Stimulated activated CD8-positive, alpha-beta memory T cell treated with anti-CD3 and anti-CD28 coated beads, Interleukin-15, amount 100 ng/mL, for 24 hours (primary cell): ENCODE measurements around the gene FAM180B.
"Not testable (repeated sequence)": the region's sequence is repeated elsewhere in the genome, so short reads cannot be mapped to it uniquely, and the experiment has no call there.

Source experiments
- DNase-seq: peaks from one replicate; pipeline ENCODE4 v3.0.0-alpha.2; 2020; ENCODE audit warnings: low read depth

Gene FAM180B

GRCh38 chr11:47595029-47595428, 8.6 kb downstream of the FAM180B start:
- no peak for DNase-seq

- no peak for DNase-seq
These were observed 9.5 kb downstream of the FAM180B start for GRCh38 chr11:47595967-47596366.

GRCh38 chr11:47599902-47600301, 13.4 kb downstream of the FAM180B start:
- DNase-seq = no peak

- DNase-seq = no peak
These were observed 16.8 kb downstream of the FAM180B start for GRCh38 chr11:47603295-47603694.

GRCh38 chr11:47605921-47606320, 19.4 kb downstream of the FAM180B start:
- DNase-seq = no peak

GRCh38 chr11:47606731-47607130, 20.3 kb downstream of the FAM180B start:
- DNase-seq = no peak

GRCh38 chr11:47607380-47607779, 20.9 kb downstream of the FAM180B start:
- no peak for DNase-seq

- DNase-seq = no peak
These were observed 23.2 kb downstream of the FAM180B start for GRCh38 chr11:47609675-47610074.

GRCh38 chr11:47611348-47611794, 24.9 kb downstream of the FAM180B start:
- DNase-seq = no peak

GRCh38 chr11:47615249-47615648, 28.8 kb downstream of the FAM180B start:
- DNase-seq = no peak

- DNase-seq = no peak
These were observed 30.4 kb downstream of the FAM180B start for GRCh38 chr11:47616726-47617416.

GRCh38 chr11:47617417-47617809, 30.9 kb downstream of the FAM180B start:
- DNase-seq = no peak

GRCh38 chr11:47620836-47621378, 34.4 kb downstream of the FAM180B start:
- DNase-seq = no peak

GRCh38 chr11:47626234-47626633, 39.8 kb downstream of the FAM180B start:
- DNase-seq = no peak

- no peak for DNase-seq
These were observed 41.5 kb downstream of the FAM180B start for GRCh38 chr11:47628026-47628425.

- no peak for DNase-seq
These were observed 45.0 kb downstream of the FAM180B start for GRCh38 chr11:47631473-47631872.

- not testable (repeated sequence) for DNase-seq
These were observed 49.9 kb downstream of the FAM180B start for GRCh38 chr11:47636331-47636730.
